Spleen (tissue), 7 donors: ENCODE results near the gene CMTM6.

Experiments used
- POLR2A ChIP-seq, 3 donors: fragments of 450-650 bp; IDR thresholded peaks; one replicate each; pipeline ENCODE4 v1.5.1; 2017; ENCODE audit warnings: antibody characterized with exemption in 3 of 3, mild to moderate bottlenecking in 1 of 3
- POLR2AphosphoS5 ChIP-seq, 3 donors: sonication (generic); formaldehyde crosslinking; IDR thresholded peaks; one replicate each; pipeline ENCODE4 v1.5.1; 2017; ENCODE audit warnings: antibody characterized with exemption in 3 of 3
- TF ChIP-seq, protein P1 (sequence below), 11 experiments: fragments of 200-600 bp in 7 of 11; fragments of 450-650 bp in 4 of 11; sonication (generic) in 4 of 11; IDR thresholded peaks in 8 of 11; conservative IDR thresholded peaks in 3 of 11; 1 replicate in 7 of 11; 2 replicates in 4 of 11; pipeline versions ENCODE4 v1.4.0 to v1.8.0; 2016 to 2021; ENCODE audit warnings: antibody characterized with exemption in 11 of 11, inconsistent platforms in 4 of 11, mild to moderate bottlenecking in 1 of 11
- donor health status: DM: no; HTN: no; CAD: no; lungs with moderate emphysema.
- donor health status: DM: no; HTN: no; CAD: no.
- donor health status: DM: no; HTN: no; CAD: no.

- TF ChIP-seq, protein P1, sequence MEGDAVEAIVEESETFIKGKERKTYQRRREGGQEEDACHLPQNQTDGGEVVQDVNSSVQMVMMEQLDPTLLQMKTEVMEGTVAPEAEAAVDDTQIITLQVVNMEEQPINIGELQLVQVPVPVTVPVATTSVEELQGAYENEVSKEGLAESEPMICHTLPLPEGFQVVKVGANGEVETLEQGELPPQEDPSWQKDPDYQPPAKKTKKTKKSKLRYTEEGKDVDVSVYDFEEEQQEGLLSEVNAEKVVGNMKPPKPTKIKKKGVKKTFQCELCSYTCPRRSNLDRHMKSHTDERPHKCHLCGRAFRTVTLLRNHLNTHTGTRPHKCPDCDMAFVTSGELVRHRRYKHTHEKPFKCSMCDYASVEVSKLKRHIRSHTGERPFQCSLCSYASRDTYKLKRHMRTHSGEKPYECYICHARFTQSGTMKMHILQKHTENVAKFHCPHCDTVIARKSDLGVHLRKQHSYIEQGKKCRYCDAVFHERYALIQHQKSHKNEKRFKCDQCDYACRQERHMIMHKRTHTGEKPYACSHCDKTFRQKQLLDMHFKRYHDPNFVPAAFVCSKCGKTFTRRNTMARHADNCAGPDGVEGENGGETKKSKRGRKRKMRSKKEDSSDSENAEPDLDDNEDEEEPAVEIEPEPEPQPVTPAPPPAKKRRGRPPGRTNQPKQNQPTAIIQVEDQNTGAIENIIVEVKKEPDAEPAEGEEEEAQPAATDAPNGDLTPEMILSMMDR (IDR thresholded peaks at IDR 0.05 in 8 of 11, conservative IDR thresholded peaks at IDR 0.05 in 3 of 11), result no peak
- TF ChIP-seq POLR2A (IDR thresholded peaks at IDR 0.05), result no peak
- no peak for TF ChIP-seq POLR2AphosphoS5 (IDR thresholded peaks at IDR 0.05)
These were observed 1.5 kb downstream of the CMTM6 start for GRCh38 chr3:32500880-32501782.
